HS-27A (cell line): ENCODE measurements around the gene PLEKHG5.
A peak's percentile ranks its signal among the peaks of the same experiment; 100 is the strongest.
"Not testable (repeated sequence)": the region's sequence is repeated elsewhere in the genome, so short reads cannot be mapped to it uniquely, and the experiment has no call there.

Source experiments
- DNase-seq: peaks from one replicate; pipeline ENCODE4 v3.0.0-alpha.2; 2012; ENCODE audit warnings: low read depth, missing footprints

The PLEKHG5 gene

GRCh38 chr1:6495540-6496364, 4.3 kb upstream of the PLEKHG5 start:
- no peak for DNase-seq

GRCh38 chr1:6495041-6495441, 3.6 kb upstream of the PLEKHG5 start:
- DNase-seq = no peak

DNA sequence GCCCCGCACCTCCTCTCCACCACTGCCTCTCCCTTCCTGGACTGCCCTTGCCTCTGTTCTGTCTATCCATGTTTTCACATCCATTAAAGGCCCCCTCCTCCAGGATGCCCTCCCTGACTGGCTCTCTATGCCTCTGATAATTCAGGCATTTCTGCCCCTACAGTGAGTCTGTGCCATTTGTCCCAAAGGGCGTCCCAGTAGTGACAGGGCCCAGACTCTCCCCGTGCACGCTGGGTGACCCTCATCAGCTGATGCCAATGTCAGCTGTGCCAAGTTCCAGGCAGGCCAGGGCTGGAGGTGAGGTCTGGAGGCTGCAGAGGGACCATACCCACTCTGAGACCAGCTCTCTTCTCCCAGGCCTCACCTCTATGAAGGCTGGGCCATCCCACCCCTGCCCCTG, 3.2 kb upstream of the PLEKHG5 start:
- DNase-seq = no peak

DNA sequence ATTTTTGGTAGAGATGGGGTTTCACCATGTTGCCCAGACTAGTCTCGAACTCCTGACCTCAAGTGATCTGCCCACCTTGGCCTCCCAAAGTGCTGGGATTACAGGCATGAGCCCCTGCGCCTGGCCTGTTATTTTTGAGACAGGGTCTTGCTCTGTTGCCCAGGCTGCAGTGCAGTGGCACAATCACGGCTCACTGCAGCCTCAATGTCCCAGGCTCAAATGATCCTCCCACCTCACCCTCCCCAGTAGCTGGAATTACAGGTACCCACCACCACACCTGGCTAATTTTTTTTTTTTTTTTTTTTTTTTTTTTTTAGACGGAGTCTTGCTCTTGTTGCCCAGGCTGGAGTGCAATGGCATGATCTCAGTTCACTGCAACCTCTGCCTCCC, 2.4 kb upstream of the PLEKHG5 start:
- DNase-seq = not testable (repeated sequence)

DNA sequence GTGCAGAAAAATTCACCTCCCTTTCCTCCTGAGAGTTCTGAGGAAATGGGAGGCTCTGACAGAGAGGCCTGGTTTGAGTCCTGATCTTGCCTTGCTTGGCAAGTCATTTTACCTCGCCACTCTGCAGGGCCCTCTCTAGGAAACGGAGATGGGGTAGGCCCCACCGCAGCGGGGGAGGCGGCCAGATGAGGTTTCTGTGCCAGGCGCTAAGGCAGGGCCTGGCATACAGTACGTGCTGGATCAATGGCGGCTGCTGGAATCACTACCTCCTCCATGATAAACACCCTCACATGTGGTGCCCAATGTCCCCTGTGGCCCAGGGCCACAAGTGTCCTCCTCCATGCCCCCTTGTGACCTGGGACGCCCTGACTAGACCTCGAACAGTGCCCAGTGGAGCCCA, 499 bp upstream of the PLEKHG5 start:
- no peak for DNase-seq

GRCh38 chr1:6491081-6491449, 402 bp downstream of the PLEKHG5 start:
- no peak for DNase-seq

- DNase-seq = peak; percentile 41
These were observed 1.0 kb downstream of the PLEKHG5 start for GRCh38 chr1:6490181-6491080.

GRCh38 chr1:6489799-6490180, 1.7 kb downstream of the PLEKHG5 start:
- peak; percentile 39 for DNase-seq

GRCh38 chr1:6489383-6489765, 2.1 kb downstream of the PLEKHG5 start:
- DNase-seq = no peak

GRCh38 chr1:6488602-6489382, 2.7 kb downstream of the PLEKHG5 start:
- DNase-seq = no peak

- no peak for DNase-seq
These were observed 3.5 kb downstream of the PLEKHG5 start for GRCh38 chr1:6487804-6488484.

GRCh38 chr1:6486433-6487011, 4.9 kb downstream of the PLEKHG5 start:
- peak; percentile 47 for DNase-seq

GRCh38 chr1:6485168-6486101, 6.0 kb downstream of the PLEKHG5 start:
- no peak for DNase-seq

DNA sequence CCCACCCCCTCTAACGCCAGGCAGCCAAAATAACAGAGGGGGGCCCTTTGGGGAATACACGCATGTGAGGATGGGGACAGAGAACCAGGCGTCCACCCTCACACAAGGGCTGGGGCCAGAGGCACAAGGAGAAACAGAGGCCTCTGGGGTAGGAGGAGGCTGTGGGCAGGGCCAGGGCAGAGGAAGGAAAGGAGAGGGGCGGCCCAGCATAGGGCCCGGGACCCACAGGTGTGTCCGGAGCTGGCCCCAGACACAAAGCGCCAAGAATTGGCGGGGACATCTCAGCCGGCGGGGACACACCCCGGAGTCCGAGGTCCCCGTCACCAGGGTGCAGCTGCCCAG, 6.7 kb downstream of the PLEKHG5 start:
- no peak for DNase-seq

DNA sequence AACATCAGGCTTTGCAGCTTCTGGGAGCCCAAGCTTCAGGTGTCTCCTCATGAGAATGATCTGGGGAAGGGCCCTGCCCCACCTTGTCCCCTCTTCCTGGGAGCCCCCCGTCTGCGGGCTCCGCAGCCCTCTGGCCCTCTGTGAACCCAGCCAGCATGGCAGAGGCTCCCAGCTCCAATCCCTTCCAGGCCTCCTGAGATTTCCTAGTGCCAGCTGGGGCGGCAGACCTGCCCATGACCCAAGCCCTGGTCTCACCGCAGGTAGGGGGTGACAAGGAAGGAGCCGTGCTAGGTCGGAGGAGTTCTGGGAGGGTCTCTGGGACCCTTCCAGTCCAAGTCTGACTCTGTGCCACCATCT, 7.7 kb downstream of the PLEKHG5 start:
- no peak for DNase-seq

GRCh38 chr1:6483017-6483760, 8.3 kb downstream of the PLEKHG5 start:
- no peak for DNase-seq

DNA sequence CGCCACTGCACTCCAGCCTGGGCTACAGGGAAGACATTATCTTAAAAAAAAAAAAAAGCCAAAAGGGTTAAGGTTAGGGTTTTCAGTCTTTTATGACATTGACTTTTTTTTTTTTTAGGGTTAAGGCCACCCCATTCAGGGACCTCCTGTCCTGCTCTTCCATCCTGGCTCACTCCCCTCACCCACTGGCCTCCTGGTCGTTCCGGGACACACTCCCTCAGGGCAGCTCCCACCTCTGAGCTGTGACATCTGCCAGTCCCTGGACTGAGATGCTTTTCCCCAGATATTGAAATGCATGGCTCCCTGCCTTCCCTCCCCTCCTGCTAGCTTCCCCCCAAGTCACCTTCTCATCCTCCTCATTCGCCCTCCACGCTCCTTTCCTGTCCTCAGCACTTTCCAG, 9.6 kb downstream of the PLEKHG5 start:
- no peak for DNase-seq

DNA sequence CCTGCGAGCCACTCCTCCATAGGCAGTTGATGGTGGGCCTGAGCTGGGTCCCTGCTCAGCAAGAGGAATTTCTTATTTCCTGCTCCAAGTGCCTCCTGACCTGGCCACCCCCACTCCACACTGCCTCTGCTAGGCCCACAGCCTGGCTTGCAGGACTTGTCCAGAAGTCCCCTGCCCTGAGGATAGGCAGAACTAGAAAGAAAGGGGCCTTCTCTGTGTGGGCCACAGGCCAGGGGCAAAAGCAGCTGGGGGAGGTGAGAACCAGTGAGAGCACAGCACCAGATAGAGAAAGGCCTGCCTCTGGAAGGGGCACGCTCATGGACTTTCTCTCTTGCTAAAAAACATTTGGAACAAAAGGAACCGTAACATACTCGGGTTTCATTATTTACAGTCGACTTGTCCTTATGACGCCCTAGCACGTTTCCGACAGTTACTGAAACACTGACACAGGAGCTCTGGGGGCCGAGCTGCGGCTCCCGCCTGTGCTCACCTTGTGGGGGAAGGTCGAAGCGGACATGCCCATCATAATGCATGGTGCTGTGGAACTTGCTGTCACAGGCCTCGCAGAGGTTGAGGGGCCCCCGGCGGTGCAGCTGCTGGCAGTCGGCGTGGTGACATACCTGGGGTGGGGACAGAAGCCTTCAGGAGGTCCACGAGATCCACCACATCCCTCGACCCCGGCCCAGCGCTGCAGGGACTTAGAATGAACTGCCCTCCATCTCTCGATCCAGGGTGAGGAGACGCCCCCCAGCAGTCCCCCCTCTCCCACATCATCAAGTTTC, 14.2 kb downstream of the PLEKHG5 start:
- DNase-seq = no peak

DNA sequence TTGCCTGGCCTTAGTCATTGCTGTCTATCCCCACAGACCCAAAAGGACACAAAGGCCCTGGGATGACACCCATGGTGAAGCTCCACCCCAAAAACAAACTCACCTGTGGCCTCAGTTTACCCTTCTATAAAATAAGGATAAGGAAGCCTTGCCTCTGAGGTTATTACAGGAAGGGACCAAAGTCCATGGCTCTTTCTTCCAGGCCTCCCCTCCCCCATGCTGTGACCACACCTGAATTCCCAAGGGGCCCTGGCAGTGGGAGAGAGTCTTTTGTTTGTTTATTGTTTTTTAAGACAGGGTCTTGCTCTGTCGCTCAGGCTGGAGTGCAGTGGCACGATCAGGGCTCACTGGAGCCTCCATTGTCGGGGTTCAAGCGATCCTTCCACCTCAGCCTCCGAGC, 15.0 kb downstream of the PLEKHG5 start:
- DNase-seq = no peak
